GM13976 (cell line): ENCODE results near the gene EHMT1.

Experiments
- DNase-seq: peaks from one replicate; pipeline ENCODE4 v3.0.0; 2012; ENCODE audit warnings: low spot score
- CTCF ChIP-seq: IDR thresholded peaks from 2 replicates; pipeline ENCODE4 v1.5.1; 2012; ENCODE audit warnings: borderline replicate concordance, mild to moderate bottlenecking; ENCODE audit not compliant: insufficient read depth; ENCODE audit errors: extremely low read depth, missing control alignments, control extremely low read depth
- in situ Hi-C: fragments of 300-500 bp; cut with MboI; formaldehyde crosslinking; loops from one replicate; pipeline ENCODE4 v1.12.0; 2022; ENCODE audit warnings: low sequenced_read_pairs, mixed read lengths, inconsistent platforms; ENCODE audit not compliant: unreplicated experiment

The EHMT1 gene

GRCh38 chr9:137761793-137762192 lies 143.0 kb downstream of the EHMT1 start:
- in situ Hi-C loops: no loop called here
- no peak for TF ChIP-seq CTCF
- no peak for DNase-seq

GRCh38 chr9:137762414-137763061 lies 143.7 kb downstream of the EHMT1 start:
- DNase-seq: peak; percentile 87
- no peak for TF ChIP-seq CTCF
- in situ Hi-C loops: no loop called here

GRCh38 chr9:137763271-137763955 lies 144.6 kb downstream of the EHMT1 start:
- DNase-seq: no peak
- in situ Hi-C loops: no loop called here
- no peak for TF ChIP-seq CTCF

- in situ Hi-C loops: no loop called here
- DNase-seq: no peak
- TF ChIP-seq CTCF: no peak
Observed at GRCh38 chr9:137764171-137764671, 145.4 kb downstream of the EHMT1 start.

- DNase-seq: no peak
Observed at GRCh38 chr9:137764981-137765380, 146.2 kb downstream of the EHMT1 start.

GRCh38 chr9:137765536-137765935 lies 146.7 kb downstream of the EHMT1 start:
- DNase-seq: no peak
- no peak for TF ChIP-seq CTCF
- in situ Hi-C loops: no loop called here

More at GRCh38 chr9:137764981-137765380, 146.2 kb downstream of the EHMT1 start:
- TF ChIP-seq CTCF: no peak
- in situ Hi-C loops: no loop called here
